Loucy (cell line): Measurements from ENCODE around the gene ATOH7.

Source experiments
- EZH2phosphoT487 ChIP-seq: fragments of 200-600 bp; IDR thresholded peaks from 2 replicates; pipeline ENCODE4 v1.6.1; 2018; ENCODE audit warnings: antibody characterized with exemption, mild to moderate bottlenecking, moderate library complexity, borderline replicate concordance
- TF ChIP-seq, protein P1 (sequence below): fragments of 200-600 bp; sonication (generic); conservative IDR thresholded peaks from 2 replicates; pipeline ENCODE4 v1.5.1; 2014; ENCODE audit warnings: mild to moderate bottlenecking, antibody characterized with exemption, low read length

GRCh38 chr10:68235581-68235980, 3.7 kb upstream of the ATOH7 start:
- TF ChIP-seq, protein P1, sequence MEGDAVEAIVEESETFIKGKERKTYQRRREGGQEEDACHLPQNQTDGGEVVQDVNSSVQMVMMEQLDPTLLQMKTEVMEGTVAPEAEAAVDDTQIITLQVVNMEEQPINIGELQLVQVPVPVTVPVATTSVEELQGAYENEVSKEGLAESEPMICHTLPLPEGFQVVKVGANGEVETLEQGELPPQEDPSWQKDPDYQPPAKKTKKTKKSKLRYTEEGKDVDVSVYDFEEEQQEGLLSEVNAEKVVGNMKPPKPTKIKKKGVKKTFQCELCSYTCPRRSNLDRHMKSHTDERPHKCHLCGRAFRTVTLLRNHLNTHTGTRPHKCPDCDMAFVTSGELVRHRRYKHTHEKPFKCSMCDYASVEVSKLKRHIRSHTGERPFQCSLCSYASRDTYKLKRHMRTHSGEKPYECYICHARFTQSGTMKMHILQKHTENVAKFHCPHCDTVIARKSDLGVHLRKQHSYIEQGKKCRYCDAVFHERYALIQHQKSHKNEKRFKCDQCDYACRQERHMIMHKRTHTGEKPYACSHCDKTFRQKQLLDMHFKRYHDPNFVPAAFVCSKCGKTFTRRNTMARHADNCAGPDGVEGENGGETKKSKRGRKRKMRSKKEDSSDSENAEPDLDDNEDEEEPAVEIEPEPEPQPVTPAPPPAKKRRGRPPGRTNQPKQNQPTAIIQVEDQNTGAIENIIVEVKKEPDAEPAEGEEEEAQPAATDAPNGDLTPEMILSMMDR, result no peak
- no peak for TF ChIP-seq EZH2phosphoT487
